Stimulated activated CD8-positive, alpha-beta memory T cell treated with anti-CD3 and anti-CD28 coated beads, Interleukin-12 subunit alpha, Interleukin-12 subunit beta, amount 100 ng/mL, for 4 hours (primary cell): ENCODE results near the gene ICAM4.
"Not testable (repeated sequence)": the region's sequence is repeated elsewhere in the genome, so short reads cannot be mapped to it uniquely, and the experiment has no call there.

ENCODE experiments used
- DNase-seq: peaks from one replicate; pipeline ENCODE4 v3.0.0-alpha.2; 2020; ENCODE audit warnings: low read depth

ICAM4 gene, protein sequence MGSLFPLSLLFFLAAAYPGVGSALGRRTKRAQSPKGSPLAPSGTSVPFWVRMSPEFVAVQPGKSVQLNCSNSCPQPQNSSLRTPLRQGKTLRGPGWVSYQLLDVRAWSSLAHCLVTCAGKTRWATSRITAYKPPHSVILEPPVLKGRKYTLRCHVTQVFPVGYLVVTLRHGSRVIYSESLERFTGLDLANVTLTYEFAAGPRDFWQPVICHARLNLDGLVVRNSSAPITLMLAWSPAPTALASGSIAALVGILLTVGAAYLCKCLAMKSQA

DNA sequence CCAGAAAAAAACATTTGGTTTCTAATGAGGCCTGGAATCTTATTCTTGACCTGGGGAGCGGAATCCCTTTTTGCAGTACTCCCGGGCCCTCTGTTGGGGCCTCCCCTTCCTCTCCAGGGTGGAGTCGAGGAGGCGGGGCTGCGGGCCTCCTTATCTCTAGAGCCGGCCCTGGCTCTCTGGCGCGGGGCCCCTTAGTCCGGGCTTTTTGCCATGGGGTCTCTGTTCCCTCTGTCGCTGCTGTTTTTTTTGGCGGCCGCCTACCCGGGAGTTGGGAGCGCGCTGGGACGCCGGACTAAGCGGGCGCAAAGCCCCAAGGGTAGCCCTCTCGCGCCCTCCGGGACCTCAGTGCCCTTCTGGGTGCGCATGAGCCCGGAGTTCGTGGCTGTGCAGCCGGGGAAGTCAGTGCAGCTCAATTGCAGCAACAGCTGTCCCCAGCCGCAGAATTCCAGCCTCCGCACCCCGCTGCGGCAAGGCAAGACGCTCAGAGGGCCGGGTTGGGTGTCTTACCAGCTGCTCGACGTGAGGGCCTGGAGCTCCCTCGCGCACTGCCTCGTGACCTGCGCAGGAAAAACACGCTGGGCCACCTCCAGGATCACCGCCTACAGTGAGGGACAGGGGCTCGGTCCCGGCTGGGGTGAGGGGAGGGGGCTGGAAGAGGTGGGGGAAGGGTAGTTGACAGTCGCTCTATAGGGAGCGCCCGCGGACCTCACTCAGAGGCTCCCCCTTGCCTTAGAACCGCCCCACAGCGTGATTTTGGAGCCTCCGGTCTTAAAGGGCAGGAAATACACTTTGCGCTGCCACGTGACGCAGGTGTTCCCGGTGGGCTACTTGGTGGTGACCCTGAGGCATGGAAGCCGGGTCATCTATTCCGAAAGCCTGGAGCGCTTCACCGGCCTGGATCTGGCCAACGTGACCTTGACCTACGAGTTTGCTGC is at the start of gene ICAM4:
Gene ICAM4 (plus strand): TSS at position 153 of the 935 bp plus-strand sequence. CDS start 58 bp downstream, at position 211.
- DNase-seq, result no peak

DNA sequence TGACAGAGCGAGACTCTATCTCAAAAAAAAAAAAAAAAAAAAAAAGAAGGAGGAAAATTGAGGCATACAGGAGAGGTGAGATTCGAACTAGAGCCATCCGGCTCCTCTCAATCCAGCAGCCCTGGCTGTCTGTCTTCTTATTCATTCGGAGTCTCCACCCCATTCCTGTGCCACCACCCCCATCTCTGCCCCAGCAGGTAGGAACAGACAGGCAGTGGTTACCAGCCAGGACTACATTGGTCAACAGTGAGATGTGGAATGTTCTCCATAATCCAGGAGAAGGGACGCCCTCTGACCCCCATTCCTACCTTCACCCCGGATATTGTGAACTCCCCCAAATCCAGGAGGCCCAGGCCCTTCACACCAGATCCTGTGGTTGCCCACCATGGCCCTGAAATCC is 49.1 kb upstream of the ICAM4 start:
- DNase-seq, result no peak

DNA sequence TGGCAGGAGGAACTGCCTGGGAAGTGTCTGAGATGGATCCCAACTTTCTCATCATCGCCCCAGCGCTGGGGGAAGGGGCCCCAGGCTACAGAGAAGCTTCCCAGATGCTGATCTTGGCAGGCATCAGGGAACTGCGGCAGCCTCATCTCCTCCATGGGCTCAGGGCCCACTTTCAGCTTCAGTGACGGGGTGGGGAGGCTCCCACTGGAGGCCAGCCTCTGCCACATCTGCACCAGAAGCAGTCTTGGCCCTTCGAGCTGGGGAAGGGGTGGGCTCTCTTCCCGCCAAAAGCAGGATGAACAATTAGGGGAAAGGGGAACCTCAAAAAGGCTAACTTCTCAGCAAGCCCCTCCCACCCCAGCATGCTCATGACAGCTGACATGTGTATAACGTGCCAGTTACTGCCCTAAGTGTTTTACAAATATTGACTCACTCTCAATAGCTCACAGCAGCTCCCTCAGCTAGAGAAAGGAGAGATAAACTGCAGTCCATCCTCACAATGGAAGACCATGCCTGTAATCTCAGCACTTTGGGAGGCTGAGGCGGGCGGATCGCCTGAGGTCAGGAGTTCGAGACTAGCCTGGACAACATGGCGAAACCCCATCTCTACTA is 48.5 kb upstream of the ICAM4 start:
- no peak for DNase-seq

DNA sequence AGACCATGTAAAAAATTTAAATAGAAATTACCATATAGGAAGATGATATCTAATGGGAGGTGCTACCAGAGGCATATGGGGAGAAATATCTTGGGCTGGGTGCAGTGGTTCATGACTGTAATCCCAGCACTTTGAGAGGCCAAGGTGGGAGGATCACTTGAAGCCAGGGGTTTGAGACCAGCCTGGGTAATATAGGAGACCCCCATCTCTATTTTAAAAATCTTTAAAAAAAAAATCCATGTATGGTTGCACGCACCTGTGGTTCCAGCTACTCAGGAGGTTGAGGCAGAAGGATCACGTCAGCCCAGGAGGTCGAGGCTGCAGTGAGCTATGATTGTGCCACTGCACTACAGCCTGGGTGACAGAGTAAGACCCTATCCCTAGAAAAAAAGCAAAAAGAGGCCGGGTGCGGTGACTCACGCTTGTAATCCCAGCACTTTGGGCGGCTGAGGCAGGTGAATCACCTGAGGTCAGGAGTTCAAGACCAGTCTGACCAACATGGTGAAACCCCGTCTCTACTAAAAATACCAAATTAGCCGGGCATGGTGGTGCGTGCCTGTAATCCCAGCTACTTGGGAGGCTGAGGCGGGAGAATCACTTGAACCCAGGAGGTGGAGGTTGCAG is 44.8 kb upstream of the ICAM4 start:
- not testable (repeated sequence) for DNase-seq

DNA sequence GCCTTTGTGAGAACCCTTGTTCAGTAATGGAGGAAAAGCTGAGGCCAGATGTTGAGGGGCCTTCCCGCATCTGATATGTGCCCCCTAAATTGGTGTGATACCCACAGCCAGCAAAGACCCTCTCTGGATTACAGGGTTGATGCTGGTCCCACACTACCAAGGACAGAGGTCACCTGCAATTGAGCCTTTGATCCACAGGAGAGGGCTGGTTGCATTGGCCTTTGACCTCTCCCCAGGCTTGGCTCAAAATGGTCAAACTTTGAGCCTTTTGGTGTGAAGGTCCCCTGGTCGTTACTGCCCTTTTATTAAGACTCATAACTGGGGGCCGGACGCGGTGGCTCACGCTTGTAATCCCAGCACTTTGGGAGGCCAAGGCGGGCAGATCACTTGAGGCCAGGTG is 43.1 kb upstream of the ICAM4 start:
- DNase-seq, result no peak

DNA sequence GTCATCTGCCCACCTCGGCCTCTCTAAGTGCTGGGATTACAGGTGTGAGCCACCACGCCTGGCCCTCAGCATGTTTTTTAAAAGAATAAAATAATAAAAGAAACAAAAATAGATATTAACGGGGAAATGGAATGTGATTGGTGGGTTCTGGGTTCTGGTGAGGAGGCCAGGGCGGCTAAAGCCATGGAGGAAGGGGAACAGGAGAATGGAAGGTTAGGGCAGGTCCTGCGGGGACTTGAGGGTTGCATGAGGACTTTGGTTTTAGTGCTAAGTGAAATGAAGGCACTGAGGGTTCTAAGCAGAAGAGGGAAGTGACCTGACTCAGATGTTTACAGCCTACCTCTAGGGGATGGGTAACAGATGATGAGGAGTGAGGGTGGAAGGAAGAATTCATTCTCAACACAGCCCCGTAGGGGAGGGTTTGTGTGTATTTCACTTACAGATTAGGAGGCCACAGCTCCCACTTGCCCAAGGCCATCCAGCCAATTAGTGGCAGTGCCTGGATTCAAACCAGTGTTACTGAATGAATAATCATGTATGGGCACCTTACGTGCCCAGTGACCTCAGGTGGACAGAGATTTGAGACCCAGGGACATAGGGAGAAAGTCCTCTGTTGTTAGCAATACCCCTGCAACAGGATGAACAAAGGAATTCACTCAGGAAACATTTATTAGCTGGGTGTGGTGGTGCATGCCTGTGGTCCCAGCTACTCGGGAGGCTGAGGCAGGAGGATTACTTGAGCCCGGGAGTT is 41.4 kb upstream of the ICAM4 start:
- DNase-seq, result no peak

DNA sequence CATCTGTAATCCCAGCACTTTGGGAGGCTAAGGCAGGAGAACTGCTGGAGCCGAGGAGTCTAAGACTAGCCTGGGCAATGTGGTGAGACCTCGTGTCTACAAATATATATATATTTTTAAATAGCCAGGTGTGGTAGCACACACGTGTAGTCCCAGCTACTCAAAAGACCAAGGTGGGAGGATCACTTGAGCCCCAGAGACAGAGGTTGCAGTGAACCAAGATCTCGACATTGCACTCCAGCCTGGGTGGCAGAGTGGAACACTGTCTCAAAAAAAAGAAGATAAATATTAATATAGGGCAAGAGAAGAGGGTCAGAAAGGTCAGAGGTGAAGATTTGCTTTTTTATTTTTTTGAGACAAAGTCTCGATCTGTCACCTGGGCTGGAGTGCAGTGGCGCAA is 40.2 kb upstream of the ICAM4 start:
- no peak for DNase-seq

DNA sequence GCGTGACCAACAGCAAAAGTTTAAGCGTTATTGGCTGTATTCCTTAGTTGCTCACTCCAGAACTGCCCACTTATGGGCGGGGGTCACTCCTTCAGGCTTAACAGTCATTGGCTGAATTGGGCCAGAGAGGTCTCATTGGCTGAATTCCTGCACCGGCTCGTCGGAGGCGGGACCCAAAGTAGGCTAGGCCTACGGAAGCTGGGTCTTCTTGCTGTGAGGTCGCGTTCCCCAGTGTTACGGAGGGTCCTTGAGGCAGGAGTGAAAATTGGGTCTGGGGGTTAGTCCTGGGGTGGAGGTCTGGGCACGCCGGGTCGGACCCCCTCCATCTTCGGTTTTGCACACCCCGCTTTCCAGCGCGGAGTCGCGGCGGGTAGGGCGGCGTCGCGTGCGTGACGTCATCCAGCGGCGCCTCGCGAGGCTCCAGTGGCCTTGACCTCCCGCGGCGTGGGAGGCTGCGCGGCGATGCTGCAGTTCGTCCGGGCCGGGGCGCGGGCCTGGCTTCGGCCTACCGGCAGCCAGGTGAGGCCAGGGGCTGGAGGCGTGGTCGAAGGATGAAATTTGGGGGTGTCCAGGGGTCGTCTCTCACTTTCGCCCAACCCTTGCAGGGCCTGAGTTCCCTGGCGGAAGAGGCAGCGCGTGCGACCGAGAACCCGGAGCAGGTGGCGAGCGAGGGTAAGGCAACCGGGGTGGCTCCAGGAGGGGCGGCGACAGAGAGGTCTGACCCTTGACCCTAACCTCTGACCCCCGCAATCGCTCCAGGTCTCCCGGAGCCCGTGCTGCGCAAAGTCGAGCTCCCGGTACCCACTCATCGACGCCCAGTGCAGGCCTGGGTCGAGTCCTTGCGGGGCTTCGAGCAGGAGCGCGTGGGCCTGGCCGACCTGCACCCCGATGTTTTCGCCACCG is 34.7 kb upstream of the ICAM4 start, which contains the start of gene MRPL4:
Gene MRPL4 (plus strand): TSS at position 423 of the 903 bp plus-strand sequence. CDS start 40 bp downstream, at position 463.
- DNase-seq, result peak; percentile 89

DNA sequence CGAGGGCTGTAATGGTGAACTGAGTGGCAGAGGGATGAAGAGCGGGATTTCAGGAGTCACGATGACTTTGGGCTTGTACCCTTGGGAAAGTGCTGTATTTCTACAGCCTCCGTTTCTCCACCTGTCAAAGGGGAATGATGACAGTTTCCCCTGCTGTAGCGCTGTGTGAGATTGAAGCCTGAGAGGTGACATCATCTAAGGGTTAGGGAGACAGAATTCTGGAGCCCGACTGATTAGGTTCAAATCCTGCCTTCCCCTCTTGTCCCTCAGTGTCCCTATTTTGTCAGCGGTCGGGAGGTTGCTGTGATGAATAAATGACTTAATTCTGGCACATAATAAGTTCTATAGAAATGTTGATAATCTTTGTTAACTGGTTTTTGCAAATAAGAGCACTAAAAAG is 34.0 kb upstream of the ICAM4 start:
- no peak for DNase-seq

DNA sequence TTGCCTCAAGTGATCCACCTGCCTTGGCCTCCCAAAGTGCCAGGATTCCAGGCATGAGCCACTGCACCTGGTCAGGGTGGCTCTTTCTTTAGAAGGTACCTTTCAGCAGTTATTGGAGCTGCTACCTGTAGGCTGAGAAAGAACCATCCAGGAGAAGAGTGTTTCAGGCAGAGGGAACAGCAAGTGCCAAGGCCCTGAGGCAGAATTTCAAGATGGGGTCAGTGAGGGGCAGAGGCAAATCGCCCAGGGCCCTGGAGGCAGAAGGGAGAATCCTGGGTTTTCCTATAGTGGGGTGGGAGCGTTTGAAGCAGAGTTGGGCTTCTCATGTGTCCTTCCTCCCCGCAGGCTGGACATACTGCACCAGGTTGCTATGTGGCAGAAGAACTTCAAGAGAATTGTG is 32.5 kb upstream of the ICAM4 start:
- no peak for DNase-seq

DNA sequence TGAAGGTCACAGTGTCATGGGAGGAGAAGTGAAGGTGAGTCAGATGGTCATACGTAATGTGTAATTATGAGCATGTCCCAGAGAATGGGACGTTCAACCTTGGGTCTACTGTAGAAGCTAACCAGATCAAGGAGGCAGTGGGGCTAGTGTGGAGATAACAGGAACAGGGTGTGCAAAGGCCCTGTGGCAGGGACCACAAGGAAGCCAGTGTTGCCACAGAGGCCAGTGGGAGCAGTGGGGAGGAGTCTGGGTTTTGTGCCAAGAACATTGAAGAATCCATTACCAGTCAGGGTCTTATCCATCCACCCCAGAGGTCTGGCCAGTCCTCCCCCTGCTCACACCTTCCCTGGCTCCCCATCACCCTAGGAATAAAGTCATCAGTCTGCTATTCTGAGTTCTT is 31.4 kb upstream of the ICAM4 start:
- DNase-seq, result no peak

DNA sequence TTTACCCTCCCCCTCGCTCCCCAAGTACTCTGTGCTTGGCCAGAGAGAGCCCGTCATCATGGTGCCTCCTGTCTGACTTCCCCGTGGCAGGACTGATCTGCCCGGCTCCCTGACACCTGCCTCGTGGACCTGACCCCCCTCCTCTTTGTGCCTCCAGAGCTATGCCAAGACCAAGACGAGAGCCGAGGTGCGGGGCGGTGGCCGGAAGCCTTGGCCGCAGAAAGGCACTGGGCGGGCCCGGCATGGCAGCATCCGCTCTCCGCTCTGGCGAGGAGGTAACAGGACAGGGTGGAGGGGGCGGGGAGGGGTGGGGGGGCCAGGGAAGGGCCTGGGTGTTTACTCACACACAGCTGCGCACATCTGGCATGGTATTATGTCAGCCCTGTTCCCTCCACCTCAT is 30.2 kb upstream of the ICAM4 start:
- DNase-seq, result no peak

DNA sequence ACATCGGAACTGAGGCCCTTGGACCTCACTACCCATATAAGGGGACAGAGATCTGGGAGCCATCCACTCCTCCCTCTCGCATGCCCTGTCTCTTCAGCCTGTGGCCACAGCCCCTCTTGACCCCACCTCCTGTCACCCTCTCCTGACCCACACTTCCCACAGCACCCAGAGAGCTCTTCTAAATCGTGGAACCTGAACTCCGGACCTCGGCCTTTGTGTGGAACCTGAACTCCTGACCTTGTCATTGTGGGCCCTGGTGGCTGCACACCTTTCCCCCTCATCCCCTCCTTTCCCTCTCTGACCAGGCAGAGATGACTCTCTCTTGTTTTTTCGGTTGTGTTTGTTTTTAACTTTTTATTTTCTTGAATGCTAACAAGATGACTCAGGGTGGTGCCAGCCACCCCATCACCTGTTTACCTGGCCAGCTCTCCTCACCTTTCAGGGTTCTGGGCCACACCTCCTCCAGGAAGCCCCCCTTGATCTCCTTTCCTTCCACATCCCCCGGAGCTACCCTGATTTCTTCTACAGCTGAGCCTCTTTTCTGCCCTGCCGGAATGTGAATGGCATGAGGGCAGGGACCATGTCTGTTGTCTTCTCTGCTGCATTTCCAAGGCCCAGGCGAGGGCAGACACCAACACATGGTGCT is 29.7 kb upstream of the ICAM4 start:
- DNase-seq, result no peak

DNA sequence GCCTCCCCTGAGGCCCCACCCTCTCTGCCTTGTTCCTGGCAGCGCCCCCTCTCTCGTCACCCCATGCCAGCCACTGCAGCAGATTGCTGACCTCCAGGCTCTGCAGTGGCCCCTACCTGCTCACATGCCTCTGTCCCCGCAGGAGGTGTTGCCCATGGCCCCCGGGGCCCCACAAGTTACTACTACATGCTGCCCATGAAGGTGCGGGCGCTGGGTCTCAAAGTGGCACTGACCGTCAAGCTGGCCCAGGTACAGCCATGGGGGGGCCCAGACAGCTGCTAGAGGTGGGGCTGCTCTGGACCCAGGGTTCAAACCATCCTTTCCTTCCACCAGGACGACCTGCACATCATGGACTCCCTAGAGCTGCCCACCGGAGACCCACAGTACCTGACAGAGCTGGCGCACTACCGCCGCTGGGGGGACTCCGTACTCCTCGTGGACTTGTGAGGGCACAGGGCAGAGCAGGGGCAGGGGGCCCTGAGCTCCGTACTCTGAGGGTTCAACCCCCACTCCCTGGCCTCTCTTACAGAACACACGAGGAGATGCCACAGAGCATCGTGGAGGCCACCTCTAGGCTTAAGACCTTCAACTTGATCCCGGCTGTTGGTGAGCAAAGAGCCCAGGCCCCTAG is 28.6 kb upstream of the ICAM4 start:
- no peak for DNase-seq

DNA sequence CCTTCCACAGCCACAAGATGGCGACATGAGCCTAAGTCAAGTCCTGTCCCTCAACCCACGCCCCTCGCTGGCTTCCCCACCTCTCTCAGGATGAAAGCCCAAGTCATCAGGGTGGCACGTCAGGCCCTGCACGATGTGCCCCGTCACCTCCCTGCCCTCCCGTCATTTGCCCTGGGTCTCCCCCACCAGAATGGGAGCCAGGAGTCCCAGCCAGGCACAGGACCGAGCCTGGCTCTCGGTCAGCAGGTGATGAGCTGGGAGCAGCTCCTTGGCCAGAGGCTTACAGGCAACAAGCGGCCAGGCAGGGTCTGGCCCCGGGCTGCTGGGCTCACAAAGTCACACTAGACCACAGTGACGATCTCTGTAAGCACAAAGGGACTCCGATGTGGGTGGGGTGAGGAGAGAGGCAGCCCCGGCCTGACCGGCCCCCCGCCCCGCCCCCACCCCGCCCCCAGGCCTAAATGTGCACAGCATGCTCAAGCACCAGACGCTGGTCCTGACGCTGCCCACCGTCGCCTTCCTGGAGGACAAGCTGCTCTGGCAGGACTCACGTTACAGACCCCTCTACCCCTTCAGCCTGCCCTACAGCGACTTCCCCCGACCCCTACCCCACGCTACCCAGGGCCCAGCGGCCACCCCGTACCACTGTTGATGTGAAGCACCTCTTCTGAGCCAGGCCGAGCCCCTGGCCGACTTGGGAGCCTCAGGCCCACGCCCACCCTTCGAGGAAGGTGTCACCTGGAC is 27.4 kb upstream of the ICAM4 start:
- DNase-seq, result peak; percentile 74

DNA sequence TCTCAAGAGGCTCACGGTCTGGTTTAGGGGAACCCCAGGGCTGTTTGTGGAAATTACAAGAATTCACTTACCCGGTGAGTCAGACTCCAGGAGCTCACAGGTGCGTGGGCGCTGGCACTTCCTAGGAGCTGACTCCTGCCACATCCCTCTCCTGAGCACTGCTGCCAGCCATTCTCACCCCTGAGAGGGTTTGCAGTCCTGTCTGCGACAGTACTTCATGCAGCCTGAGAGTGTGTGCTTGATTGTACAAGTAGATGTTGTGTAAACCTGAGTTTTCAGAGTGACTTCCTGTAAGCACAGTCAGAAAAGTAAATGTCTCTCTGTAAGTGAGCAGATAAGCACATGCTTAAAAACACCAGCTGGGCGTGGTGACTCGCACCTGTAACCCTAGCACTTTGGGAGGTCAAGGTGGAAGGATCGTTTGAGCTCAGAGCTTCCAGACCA is 26.6 kb upstream of the ICAM4 start:
- no peak for DNase-seq

DNA sequence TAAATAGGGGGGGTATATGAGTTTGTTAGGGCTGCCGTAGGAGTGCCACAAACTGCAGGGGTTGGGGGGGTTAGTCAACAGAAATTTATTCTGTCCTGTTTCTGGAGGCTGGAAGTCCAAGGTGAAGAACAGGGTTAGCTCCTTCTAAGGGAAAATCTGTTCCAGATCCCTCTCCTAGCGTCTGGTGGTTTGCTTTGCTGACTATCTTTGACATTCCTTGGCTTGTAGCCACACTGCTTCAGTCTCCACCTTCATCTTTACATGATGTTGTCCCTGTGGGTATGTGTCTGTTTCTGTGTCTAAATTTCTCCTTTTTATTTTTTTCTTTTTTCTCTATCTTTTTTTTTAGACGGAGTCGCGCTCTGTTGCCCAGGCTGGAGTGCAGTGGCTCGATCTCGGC is 24.0 kb upstream of the ICAM4 start:
- no peak for DNase-seq

DNA sequence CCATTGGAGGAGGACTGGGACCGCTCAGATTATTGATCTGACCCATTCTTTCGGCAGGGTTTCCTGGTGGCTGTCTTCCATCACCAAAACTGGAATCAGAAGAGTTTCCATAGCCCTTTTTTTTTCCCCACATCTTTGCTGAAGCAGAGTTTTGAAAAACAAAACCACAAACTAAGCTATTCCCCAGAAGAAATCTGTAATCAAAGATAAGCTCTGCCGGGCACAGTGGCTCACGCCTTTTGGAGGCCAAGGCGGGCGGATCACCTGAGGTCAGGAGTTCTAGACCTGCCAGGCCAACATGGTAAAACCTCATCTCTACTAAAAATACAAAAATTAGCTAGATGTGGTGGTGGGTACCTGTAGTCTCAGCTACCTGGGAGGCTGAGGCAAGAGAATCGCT is 20.0 kb upstream of the ICAM4 start:
- no peak for DNase-seq

DNA sequence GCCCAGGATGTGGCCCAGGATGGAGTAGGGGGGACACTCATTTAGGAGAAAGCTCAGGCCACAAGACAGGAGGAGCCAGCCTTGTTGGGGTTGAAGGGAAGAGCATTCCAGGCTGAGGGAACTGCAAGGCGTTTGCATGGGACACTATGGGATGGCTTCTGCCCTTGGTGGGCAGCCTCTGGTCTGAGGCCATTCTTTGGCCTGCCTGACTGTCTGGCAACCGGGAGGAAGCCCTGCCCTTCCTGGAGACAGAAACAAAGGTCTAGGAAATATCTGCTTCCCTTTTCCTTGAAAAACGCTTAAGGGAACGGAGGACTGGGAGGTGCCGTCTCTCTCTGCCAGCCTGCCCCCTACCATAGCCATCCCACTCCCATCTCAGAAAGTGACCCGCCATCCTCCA is 18.7 kb upstream of the ICAM4 start:
- DNase-seq, result no peak
